Dermis blood vessel endothelial cell (primary cell): Measurements from ENCODE around the gene CRHBP. TPM values are rescaled to one million over a fixed set of nuclear protein-coding genes. Genes with fewer than 3 reads are reported as not detected.

Source experiments
- DNase-seq: peaks from one replicate; pipeline ENCODE4 v3.0.0; 2010
- total RNA-seq: library from RNA; depleted of rRNA; stranded (reverse); fragments of >200 nt; gene quantifications from 2 replicates; pipeline ENCODE4 v1.2.3, GENCODE V29; 2014

The CRHBP gene
- total RNA-seq, 1 donor from 2014 or later: 0.17 TPM

DNA sequence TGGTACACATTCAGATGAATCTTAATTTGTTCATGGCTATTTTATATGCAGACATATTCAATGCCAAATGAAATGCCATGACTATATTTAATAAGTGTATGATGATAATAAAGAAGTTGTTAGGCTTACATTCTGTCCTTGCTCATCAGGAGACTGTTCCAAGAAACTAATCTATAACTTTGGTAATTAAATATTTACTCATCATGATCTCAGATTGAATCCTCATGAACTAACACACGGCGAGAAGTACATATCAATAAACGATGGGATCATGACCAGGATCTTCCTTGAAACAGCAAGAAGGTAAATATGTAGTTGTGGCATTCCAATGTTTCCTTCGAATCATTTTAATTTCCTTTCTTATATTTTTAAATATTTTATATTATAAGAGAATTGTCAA lies 64.8 kb downstream of the CRHBP start:
- no peak for DNase-seq

Other genes starting within 250 kb of the CRHBP start
- gene F2R, start 236.9 kb upstream of the CRHBP start, total RNA-seq: 99.4 and 122 TPM in 2 replicates
- gene F2RL1, start 134.0 kb upstream of the CRHBP start, total RNA-seq: 24.0 and 30.0 TPM in 2 replicates
- not detected in 2 replicates for gene S100Z, start 103.0 kb upstream of the CRHBP start, total RNA-seq
- 26.7 and 33.8 TPM in 2 replicates for gene AGGF1, start 77.4 kb downstream of the CRHBP start, total RNA-seq
- 3.6 and 6.1 TPM in 2 replicates for gene ZBED3, start 134.2 kb downstream of the CRHBP start, total RNA-seq